Measurements from ENCODE around the gene SPCS2. TPM values are rescaled to one million over a fixed set of nuclear protein-coding genes. Genes with fewer than 3 reads are reported as not detected.

SPCS2 gene
- total RNA-seq, 1 donor from 2014 or later, result 14.7 TPM

- FAIRE-seq (no peak), DNase-seq (ENCODE audit: low read depth) (no peak)
- TF ChIP-seq, protein P1, sequence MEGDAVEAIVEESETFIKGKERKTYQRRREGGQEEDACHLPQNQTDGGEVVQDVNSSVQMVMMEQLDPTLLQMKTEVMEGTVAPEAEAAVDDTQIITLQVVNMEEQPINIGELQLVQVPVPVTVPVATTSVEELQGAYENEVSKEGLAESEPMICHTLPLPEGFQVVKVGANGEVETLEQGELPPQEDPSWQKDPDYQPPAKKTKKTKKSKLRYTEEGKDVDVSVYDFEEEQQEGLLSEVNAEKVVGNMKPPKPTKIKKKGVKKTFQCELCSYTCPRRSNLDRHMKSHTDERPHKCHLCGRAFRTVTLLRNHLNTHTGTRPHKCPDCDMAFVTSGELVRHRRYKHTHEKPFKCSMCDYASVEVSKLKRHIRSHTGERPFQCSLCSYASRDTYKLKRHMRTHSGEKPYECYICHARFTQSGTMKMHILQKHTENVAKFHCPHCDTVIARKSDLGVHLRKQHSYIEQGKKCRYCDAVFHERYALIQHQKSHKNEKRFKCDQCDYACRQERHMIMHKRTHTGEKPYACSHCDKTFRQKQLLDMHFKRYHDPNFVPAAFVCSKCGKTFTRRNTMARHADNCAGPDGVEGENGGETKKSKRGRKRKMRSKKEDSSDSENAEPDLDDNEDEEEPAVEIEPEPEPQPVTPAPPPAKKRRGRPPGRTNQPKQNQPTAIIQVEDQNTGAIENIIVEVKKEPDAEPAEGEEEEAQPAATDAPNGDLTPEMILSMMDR (IDR thresholded peaks at IDR 0.05; ENCODE audit: insufficient read depth, low read length, severe bottlenecking), result no peak
- Histone ChIP-seq H3K4me3 (ENCODE audit: low read depth, low read length) (no peak overlapping the region), H3K27me3 (ENCODE audit: control insufficient read depth, insufficient read depth, low read length) (no peaks in the 10 kb centered on the region), H3K36me3 (ENCODE audit: control insufficient read depth, insufficient read depth, low read length) (no peaks in the 10 kb centered on the region)
These were observed 75.7 kb downstream of the SPCS2 start for GRCh38 chr11:75024764-75025211.

GRCh38 chr11:75025561-75025960 lies 76.5 kb downstream of the SPCS2 start:
- Histone ChIP-seq H3K36me3 (ENCODE audit: control insufficient read depth, insufficient read depth, low read length) (no peaks in the 10 kb centered on the region), H3K4me3 (ENCODE audit: low read depth, low read length) (no peak overlapping the region), H3K27me3 (ENCODE audit: control insufficient read depth, insufficient read depth, low read length) (no peaks in the 10 kb centered on the region)
- DNase-seq (ENCODE audit: low read depth) (no peak), FAIRE-seq (no peak)
- TF ChIP-seq, protein P1 (IDR thresholded peaks at IDR 0.05; ENCODE audit: insufficient read depth, low read length, severe bottlenecking), result no peak

DNA sequence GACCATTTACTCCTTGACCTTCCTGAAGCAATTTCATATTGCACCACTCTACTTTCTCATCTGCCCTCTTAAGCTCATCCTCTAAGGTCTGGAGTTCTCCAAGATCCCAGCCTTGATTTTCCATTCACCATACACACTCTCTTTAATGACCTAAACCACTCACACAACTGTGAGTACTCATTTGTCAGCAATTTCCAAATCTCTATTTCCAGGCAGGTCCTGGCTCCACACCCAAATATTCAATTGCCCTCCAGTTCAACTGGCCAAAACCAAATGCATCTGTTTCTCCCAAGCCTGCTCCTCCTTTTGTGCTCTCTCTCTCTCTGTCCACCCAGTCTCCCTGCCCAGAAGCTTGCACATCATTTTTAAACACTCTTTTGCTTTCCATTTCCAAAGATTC lies 79.3 kb downstream of the SPCS2 start:
- DNase-seq (ENCODE audit: low read depth), result no peak
- no peak for FAIRE-seq
- TF ChIP-seq, protein P1 (IDR thresholded peaks at IDR 0.05; ENCODE audit: insufficient read depth, low read length, severe bottlenecking), result no peak
- H3K4me3 ChIP-seq (ENCODE audit: low read depth, low read length), result no peak overlapping the region
- H3K27me3 ChIP-seq (ENCODE audit: control insufficient read depth, insufficient read depth, low read length), result no peaks in the 10 kb centered on the region
- no peaks in the 10 kb centered on the region for H3K36me3 ChIP-seq (ENCODE audit: control insufficient read depth, insufficient read depth, low read length)

Other genes starting within 250 kb of the SPCS2 start
- gene CHRDL2, start 217.8 kb upstream of the SPCS2 start, total RNA-seq, result not detected in 2 replicates
- gene RNF169, start 200.4 kb upstream of the SPCS2 start, total RNA-seq, result 12.6 and 16.4 TPM in 2 replicates
- 8.1 and 10.8 TPM in 2 replicates for gene XRRA1, start 175 bp upstream of the SPCS2 start, total RNA-seq
- gene NEU3, start 39.7 kb downstream of the SPCS2 start, total RNA-seq, result 5.6 and 8.7 TPM in 2 replicates
- under 0.01 TPM in 1 of 2 replicates, not detected in the other for gene OR2AT4, start 147.6 kb downstream of the SPCS2 start, total RNA-seq
- gene SLCO2B1, start 201.8 kb downstream of the SPCS2 start, total RNA-seq, result not detected in 2 replicates

Measured in bronchial epithelial cell (primary cell).